GM13977 (cell line): ENCODE results near the gene TGFA.

Experiments used
- DNase-seq: peaks from one replicate; pipeline ENCODE4 v3.0.0; 2012; ENCODE audit warnings: low spot score
- in situ Hi-C: fragments of 300-500 bp; cut with MboI; formaldehyde crosslinking; loops from one replicate; pipeline ENCODE4 v1.12.0; 2022; ENCODE audit warnings: low sequenced_read_pairs, low pct_unique_long_range_greater_than_20kb, mixed read lengths, inconsistent platforms; ENCODE audit not compliant: unreplicated experiment
- TF ChIP-seq, protein P1 (sequence below): IDR thresholded peaks from 2 replicates; pipeline ENCODE4 v1.5.1; 2012; ENCODE audit warnings: mild to moderate bottlenecking, control low read depth; ENCODE audit not compliant: insufficient read depth; ENCODE audit errors: extremely low read depth, missing control alignments

The TGFA gene

DNA sequence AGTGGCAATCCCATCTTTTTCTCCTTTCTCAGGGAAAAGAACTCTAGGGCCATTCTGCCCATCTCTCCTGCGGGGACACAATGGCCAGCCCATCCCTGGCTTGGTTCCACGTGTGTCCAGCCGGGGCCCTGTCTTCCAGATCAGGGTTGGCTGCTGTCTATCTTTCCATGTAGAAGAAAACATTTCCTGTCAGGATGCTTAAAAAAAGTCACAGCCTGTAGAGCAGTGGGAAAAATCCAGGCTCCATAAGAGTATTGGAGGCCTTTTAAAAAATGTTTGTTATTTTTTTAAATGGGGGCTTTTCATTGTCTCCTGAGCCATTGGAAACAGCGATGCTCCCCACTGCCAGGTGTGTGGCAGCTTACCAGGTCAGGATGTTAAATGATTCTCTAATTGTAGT is 105.6 kb downstream of the TGFA start:
- in situ Hi-C loops, result no loop called here
- DNase-seq, result no peak
- TF ChIP-seq, protein P1, sequence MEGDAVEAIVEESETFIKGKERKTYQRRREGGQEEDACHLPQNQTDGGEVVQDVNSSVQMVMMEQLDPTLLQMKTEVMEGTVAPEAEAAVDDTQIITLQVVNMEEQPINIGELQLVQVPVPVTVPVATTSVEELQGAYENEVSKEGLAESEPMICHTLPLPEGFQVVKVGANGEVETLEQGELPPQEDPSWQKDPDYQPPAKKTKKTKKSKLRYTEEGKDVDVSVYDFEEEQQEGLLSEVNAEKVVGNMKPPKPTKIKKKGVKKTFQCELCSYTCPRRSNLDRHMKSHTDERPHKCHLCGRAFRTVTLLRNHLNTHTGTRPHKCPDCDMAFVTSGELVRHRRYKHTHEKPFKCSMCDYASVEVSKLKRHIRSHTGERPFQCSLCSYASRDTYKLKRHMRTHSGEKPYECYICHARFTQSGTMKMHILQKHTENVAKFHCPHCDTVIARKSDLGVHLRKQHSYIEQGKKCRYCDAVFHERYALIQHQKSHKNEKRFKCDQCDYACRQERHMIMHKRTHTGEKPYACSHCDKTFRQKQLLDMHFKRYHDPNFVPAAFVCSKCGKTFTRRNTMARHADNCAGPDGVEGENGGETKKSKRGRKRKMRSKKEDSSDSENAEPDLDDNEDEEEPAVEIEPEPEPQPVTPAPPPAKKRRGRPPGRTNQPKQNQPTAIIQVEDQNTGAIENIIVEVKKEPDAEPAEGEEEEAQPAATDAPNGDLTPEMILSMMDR, result no peak

DNA sequence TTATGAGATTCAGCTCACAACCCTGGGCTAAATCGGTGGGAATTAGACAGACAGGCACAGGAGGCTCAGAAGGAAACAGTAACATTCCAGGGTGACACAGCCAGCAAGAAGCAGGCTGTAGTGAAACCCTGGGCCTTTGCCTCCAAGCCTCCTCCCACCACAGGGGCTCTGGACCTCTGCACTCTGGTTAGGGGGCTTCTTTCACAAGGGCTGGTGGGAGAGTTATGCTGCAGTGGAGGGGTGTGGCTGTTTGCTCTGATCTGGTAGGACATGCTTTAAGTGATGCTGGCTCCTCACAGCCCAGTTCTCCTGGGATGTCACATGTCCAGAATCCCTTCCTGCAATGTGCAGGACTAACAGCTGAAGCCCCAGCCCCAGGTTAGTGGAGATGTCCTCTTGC is 109.9 kb downstream of the TGFA start:
- in situ Hi-C loops, result no loop called here
- TF ChIP-seq, protein P1, result no peak
- no peak for DNase-seq

DNA sequence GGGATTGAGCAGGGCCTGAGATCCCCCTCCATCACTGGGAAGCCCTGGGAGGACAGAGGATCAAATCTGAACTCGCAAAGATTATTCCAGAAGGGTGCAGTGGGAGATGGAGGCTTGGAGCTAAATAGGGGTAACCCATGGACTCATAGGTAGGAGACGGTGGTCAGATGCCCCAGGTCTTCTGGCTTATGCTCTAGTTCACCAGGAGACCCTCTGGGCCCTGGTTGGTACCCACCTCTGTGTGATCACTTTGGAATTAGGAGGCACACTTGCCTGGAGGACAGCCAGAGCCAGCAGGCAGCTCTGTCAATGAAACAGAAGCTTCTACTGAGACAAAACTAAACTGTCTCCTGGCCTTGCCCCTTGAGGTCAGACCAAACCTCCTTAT is 110.6 kb downstream of the TGFA start:
- TF ChIP-seq, protein P1, result no peak
- in situ Hi-C loops, result no loop called here
- no peak for DNase-seq

DNA sequence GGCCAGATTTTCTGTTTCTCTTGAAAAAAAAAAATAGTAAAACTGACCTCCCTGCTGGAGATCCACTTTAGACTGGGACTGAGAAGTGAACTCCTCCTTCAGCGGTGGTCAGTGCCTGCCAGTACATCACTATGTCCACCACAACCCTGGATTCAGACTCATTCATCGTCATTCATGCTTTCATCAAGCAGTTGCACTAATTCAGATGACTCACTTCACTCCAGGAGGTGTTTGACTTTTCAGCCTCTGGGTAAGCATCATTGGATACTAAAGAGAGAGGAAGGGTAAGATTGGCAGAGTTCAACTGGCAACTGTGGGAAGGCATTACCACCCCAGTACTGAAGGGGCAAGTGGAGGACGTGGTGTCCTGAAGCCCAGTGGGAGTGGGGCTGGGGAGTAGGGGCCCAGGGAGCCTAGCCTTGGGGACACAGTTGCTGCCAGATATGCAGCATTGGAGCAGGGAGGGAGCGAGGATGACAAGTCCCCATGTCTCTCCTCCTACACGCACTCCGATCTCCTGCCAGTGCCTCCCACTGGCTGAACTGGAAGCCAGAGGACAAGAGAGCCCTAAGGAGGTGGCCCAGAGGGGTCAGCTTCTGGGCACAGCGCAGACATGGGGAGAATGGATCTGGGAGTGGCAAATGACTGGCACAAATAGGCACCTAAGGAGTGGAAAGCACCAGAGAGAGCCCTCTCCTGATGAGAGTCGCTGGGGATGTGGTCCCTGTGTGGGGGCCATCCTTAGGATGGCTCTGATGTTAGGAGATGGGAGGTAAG is 111.1 kb downstream of the TGFA start:
- DNase-seq, result no peak
- TF ChIP-seq, protein P1, result no peak
- in situ Hi-C loops, result no loop called here

DNA sequence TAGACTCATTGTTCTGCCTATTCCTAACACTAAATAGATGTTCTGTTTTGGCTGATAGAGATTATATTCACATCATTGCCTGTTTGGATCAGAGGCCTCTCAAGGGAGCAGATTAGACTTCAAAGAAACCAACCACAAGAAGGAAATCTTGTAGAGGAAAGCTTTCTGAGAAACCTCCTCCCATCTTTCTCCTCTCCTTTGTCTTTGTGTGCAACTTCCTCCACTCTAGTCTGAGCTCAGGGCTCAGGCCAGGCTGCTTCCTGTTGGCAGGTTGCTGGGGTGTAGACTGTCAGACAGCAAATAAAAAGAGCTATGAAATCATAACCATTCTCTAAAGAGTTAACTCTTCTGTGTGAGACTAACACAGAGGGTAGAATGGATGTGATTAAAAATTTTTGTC is 113.0 kb downstream of the TGFA start:
- no peak for DNase-seq
- TF ChIP-seq, protein P1, result no peak

DNA sequence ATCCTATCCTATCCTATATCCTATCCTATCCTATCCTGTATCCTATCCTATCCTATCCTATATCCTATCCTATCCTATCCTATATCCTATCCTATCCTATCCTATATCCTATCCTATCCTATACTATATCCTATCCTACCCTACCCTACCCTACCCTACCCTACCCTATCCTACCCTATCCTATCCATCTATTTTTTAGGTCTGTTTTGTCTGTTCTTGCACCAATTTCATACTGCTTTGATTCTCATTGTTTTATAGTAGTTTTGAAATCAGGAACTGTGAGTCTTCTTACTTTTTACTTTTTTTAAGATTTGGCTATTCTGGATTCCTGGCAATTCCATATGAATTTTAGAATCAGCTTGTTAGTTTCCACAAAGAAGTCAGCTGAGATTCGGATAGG is 118.5 kb downstream of the TGFA start:
- in situ Hi-C loops, result no loop called here
- TF ChIP-seq, protein P1, result no peak
- DNase-seq, result no peak

More for the DNA sequence above, 113.0 kb downstream of the TGFA start:
- in situ Hi-C loops, result no loop called here

DNA sequence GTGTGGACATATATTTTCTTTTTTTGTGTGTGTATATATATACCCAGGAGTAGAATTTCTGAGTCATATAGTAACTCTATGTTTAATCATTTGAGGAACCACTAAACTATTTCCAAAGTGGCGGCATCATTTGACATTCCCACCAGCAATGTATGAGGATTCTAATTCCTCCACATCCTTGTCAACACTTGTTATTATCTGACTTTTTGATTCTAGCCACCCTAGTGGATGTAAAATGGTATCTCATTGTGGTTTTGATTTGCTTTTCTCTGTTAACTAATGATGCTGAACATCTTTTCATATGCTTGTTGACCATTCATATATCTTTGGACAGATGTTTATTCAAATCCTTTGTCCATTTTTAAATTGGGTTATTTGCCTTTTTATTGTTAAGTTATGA is 120.3 kb downstream of the TGFA start:
- in situ Hi-C loops, result no loop called here
- TF ChIP-seq, protein P1, result no peak

More for the DNA sequence above, 120.3 kb downstream of the TGFA start:
- DNase-seq, result no peak
